ENCODE data around the gene HOXA5. TPM values are rescaled to one million over a fixed set of nuclear protein-coding genes. Genes with fewer than 3 reads are reported as not detected.

Gene HOXA5
- total RNA-seq, 1 experiment from 2014 or later: 7.4 TPM

- Mint-ChIP-seq H3K4me3 (ENCODE audit: unreplicated experiment) (peak overlapping the region; percentile 58), H3K27me3 (ENCODE audit: insufficient read depth, unreplicated experiment) (no peaks in the 10 kb centered on the region), H3K27ac (ENCODE audit: low read depth, unreplicated experiment) (no peak overlapping the region), H3K9me3 (ENCODE audit: unreplicated experiment) (no peaks in the 10 kb centered on the region), H3K4me1 (ENCODE audit: insufficient read depth, unreplicated experiment) (peaks cover 21% of the 10 kb centered on the region), H3K36me3 (ENCODE audit: insufficient read depth, unreplicated experiment) (peaks cover 7% of the 10 kb centered on the region)
- ChIA-PET CTCF (interaction anchor here (0.6 to 1.0 kb wide), 2 partner anchors 22 to 239 kb away, joined by 3 to 4 read pairs; no protein-coding TSS in a partner anchor), POLR2A (interaction anchor here (0.6 to 12.8 kb wide), 10 partner anchors 7 to 237 kb away, joined by 3 to 663 read pairs (median 11); partner anchors contain the start of genes HOXA5 and SKAP2)
- no TSS peak for BruUV-seq (replicated peaks)
- TF ChIP-seq CTCF (IDR thresholded peaks at IDR 0.05; ENCODE audit: unreplicated experiment): no peak
- no peak for DNase-seq (ENCODE audit: unreplicated experiment)
- intact Hi-C loops (cut with micrococcal nuclease): no loop called here
Observed at GRCh38 chr7:27093184-27093895, 50.1 kb downstream of the HOXA5 start.

- CTCF ChIA-PET: interaction anchor here (0.6 kb wide), 1 partner anchor 23 kb away, joined by 3 read pairs; no protein-coding TSS in a partner anchor
Observed at GRCh38 chr7:27092819-27093110, 50.7 kb downstream of the HOXA5 start.

GRCh38 chr7:27091941-27092818, 51.3 kb downstream of the HOXA5 start:
- CTCF ChIA-PET: interaction anchor here (0.8 to 1.5 kb wide), 3 partner anchors 9 to 405 kb away, joined by 3 to 4 read pairs (median 3); no protein-coding TSS in a partner anchor
- no peaks in the 10 kb centered on the region for H3K27me3 Mint-ChIP-seq (ENCODE audit: insufficient read depth, unreplicated experiment)

More at GRCh38 chr7:27092819-27093110, 50.7 kb downstream of the HOXA5 start:
- no TSS peak for BruUV-seq (replicated peaks)
- no peak overlapping the region for H3K4me3 Mint-ChIP-seq (ENCODE audit: unreplicated experiment)
- POLR2A ChIA-PET: interaction anchor here (0.6 to 12.8 kb wide), 6 partner anchors 10 to 236 kb away, joined by 3 to 663 read pairs (median 10); partner anchors contain the start of gene SKAP2
- intact Hi-C loops (cut with micrococcal nuclease): no loop called here
- no peaks in the 10 kb centered on the region for H3K27me3 Mint-ChIP-seq (ENCODE audit: insufficient read depth, unreplicated experiment)
- TF ChIP-seq CTCF (IDR thresholded peaks at IDR 0.05; ENCODE audit: unreplicated experiment): no peak
- H3K9me3 Mint-ChIP-seq (ENCODE audit: unreplicated experiment): no peaks in the 10 kb centered on the region
- H3K27ac Mint-ChIP-seq (ENCODE audit: low read depth, unreplicated experiment): no peak overlapping the region
- DNase-seq (ENCODE audit: unreplicated experiment): no peak
- H3K4me1 Mint-ChIP-seq (ENCODE audit: insufficient read depth, unreplicated experiment): peaks cover 15% of the 10 kb centered on the region
- peaks cover 7% of the 10 kb centered on the region for H3K36me3 Mint-ChIP-seq (ENCODE audit: insufficient read depth, unreplicated experiment)

More at GRCh38 chr7:27091941-27092818, 51.3 kb downstream of the HOXA5 start:
- intact Hi-C loops (cut with micrococcal nuclease): no loop called here
- H3K4me1 Mint-ChIP-seq (ENCODE audit: insufficient read depth, unreplicated experiment): peaks cover 14% of the 10 kb centered on the region
- no TSS peak for BruUV-seq (replicated peaks)
- no peak overlapping the region for H3K4me3 Mint-ChIP-seq (ENCODE audit: unreplicated experiment)
- no peak for TF ChIP-seq CTCF (IDR thresholded peaks at IDR 0.05; ENCODE audit: unreplicated experiment)
- H3K9me3 Mint-ChIP-seq (ENCODE audit: unreplicated experiment): no peaks in the 10 kb centered on the region
- peaks cover 7% of the 10 kb centered on the region for H3K36me3 Mint-ChIP-seq (ENCODE audit: insufficient read depth, unreplicated experiment)
- DNase-seq (ENCODE audit: unreplicated experiment): no peak
- POLR2A ChIA-PET: interaction anchor here (0.6 to 12.8 kb wide), 7 partner anchors 9 to 235 kb away, joined by 3 to 663 read pairs (median 6); partner anchors contain the start of gene SKAP2
- H3K27ac Mint-ChIP-seq (ENCODE audit: low read depth, unreplicated experiment): no peak overlapping the region

All from MCF 10A (cell line).